Fibroblast of skin of back (primary cell): ENCODE data around the gene SCFD1.
"Not testable (repeated sequence)": the region's sequence is repeated elsewhere in the genome, so short reads cannot be mapped to it uniquely, and the experiment has no call there.

Experiments used
- DNase-seq: peaks from one replicate; pipeline ENCODE4 v3.0.0-alpha.2; 2013

The SCFD1 gene

GRCh38 chr14:30680036-30680435, 57.9 kb downstream of the SCFD1 start:
- DNase-seq = no peak

- not testable (repeated sequence) for DNase-seq
These were observed 58.7 kb downstream of the SCFD1 start for GRCh38 chr14:30680776-30681175.

- DNase-seq = peak; percentile 13
These were observed 59.7 kb downstream of the SCFD1 start for GRCh38 chr14:30681752-30682355.

- not testable (repeated sequence) for DNase-seq
These were observed 68.6 kb downstream of the SCFD1 start for GRCh38 chr14:30690487-30691355.

- DNase-seq = no peak
These were observed 69.8 kb downstream of the SCFD1 start for GRCh38 chr14:30691751-30692398.

- no peak for DNase-seq
These were observed 70.5 kb downstream of the SCFD1 start for GRCh38 chr14:30692669-30693068.

- DNase-seq = no peak
These were observed 76.3 kb downstream of the SCFD1 start for GRCh38 chr14:30698463-30698862.

- no peak for DNase-seq
These were observed 84.6 kb downstream of the SCFD1 start for GRCh38 chr14:30706704-30707103.

GRCh38 chr14:30708157-30708556, 86.0 kb downstream of the SCFD1 start:
- DNase-seq = no peak

GRCh38 chr14:30709201-30709600, 87.1 kb downstream of the SCFD1 start:
- no peak for DNase-seq

- DNase-seq = peak; percentile 23
These were observed 88.8 kb downstream of the SCFD1 start for GRCh38 chr14:30710876-30711275.

GRCh38 chr14:30719137-30719536, 97.0 kb downstream of the SCFD1 start:
- no peak for DNase-seq

- no peak for DNase-seq
These were observed 103.6 kb downstream of the SCFD1 start for GRCh38 chr14:30725763-30726162.

GRCh38 chr14:30728471-30728870, 106.4 kb downstream of the SCFD1 start:
- DNase-seq = no peak

- no peak for DNase-seq
These were observed 115.8 kb downstream of the SCFD1 start for GRCh38 chr14:30737916-30738315.

- DNase-seq = no peak
These were observed 116.9 kb downstream of the SCFD1 start for GRCh38 chr14:30738978-30739377.

GRCh38 chr14:30748343-30748742, 126.2 kb downstream of the SCFD1 start:
- no peak for DNase-seq

- DNase-seq = no peak
These were observed 129.7 kb downstream of the SCFD1 start for GRCh38 chr14:30751646-30752416.

- DNase-seq = no peak
These were observed 131.3 kb downstream of the SCFD1 start for GRCh38 chr14:30753452-30753851.

GRCh38 chr14:30754778-30755177, 132.7 kb downstream of the SCFD1 start:
- no peak for DNase-seq

GRCh38 chr14:30756594-30756993, 134.5 kb downstream of the SCFD1 start:
- no peak for DNase-seq

- DNase-seq = no peak
These were observed 135.0 kb downstream of the SCFD1 start for GRCh38 chr14:30757082-30757481.
